ENCODE results near the gene ZCWPW1. TPM values are rescaled to one million over a fixed set of nuclear protein-coding genes. Genes with fewer than 3 reads are reported as not detected.

The ZCWPW1 gene
- total and polyA plus RNA-seq, 2 experiments from 2014 or later, result 2.2 to 3.3 TPM

- H3K4me2 ChIP-seq, result peak overlapping the region; percentile 97
- no peaks in the 10 kb centered on the region for H3K36me3 ChIP-seq (replicated peaks; ENCODE audit: insufficient read depth, low read depth)
- TF ChIP-seq EZH2 (IDR thresholded peaks at IDR 0.05; ENCODE audit: borderline replicate concordance) (no peak), EZH2phosphoT487 (IDR thresholded peaks at IDR 0.05; ENCODE audit: low read depth, severe bottlenecking, unreplicated experiment) (no peak)
- TF ChIP-seq, protein P1, sequence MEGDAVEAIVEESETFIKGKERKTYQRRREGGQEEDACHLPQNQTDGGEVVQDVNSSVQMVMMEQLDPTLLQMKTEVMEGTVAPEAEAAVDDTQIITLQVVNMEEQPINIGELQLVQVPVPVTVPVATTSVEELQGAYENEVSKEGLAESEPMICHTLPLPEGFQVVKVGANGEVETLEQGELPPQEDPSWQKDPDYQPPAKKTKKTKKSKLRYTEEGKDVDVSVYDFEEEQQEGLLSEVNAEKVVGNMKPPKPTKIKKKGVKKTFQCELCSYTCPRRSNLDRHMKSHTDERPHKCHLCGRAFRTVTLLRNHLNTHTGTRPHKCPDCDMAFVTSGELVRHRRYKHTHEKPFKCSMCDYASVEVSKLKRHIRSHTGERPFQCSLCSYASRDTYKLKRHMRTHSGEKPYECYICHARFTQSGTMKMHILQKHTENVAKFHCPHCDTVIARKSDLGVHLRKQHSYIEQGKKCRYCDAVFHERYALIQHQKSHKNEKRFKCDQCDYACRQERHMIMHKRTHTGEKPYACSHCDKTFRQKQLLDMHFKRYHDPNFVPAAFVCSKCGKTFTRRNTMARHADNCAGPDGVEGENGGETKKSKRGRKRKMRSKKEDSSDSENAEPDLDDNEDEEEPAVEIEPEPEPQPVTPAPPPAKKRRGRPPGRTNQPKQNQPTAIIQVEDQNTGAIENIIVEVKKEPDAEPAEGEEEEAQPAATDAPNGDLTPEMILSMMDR (IDR thresholded peaks at IDR 0.05; ENCODE audit: poor library complexity), result no peak
- no peak for DNase-seq (ENCODE audit: low spot score)
- no peaks in the 10 kb centered on the region for H3K9me3 ChIP-seq (ENCODE audit: low read depth)
- peaks cover 35% of the 10 kb centered on the region for H3K4me1 ChIP-seq (ENCODE audit: insufficient read depth)
- peaks cover 3% of the 10 kb centered on the region for H4K20me1 ChIP-seq (ENCODE audit: insufficient read depth, poor library complexity, severe bottlenecking)
- no peaks in the 10 kb centered on the region for H3K9me2 ChIP-seq (replicated peaks; ENCODE audit: insufficient read depth)
- no peak overlapping the region for H2AFZ ChIP-seq
- no peaks in the 10 kb centered on the region for H3K27me3 ChIP-seq
- peak overlapping the region; percentile 96 for H3K27ac ChIP-seq
- H3K4me3 ChIP-seq, result no peak overlapping the region
- peaks cover 54% of the 10 kb centered on the region for H3K79me2 ChIP-seq
- 89% methylated on average over 22 of the region's 22 CpGs for WGBS (ENCODE audit: low lambda C conversion rate, missing lambda C conversion rate)
Measured at GRCh38 chr7:100434297-100435144, 6.0 kb upstream of the ZCWPW1 start.

GRCh38 chr7:100433592-100434296 lies 5.2 kb upstream of the ZCWPW1 start:
- Histone ChIP-seq H3K27me3 (no peaks in the 10 kb centered on the region), H3K4me3 (no peak overlapping the region), H2AFZ (no peak overlapping the region), H3K9me2 (replicated peaks; ENCODE audit: insufficient read depth) (no peaks in the 10 kb centered on the region), H3K27ac (no peak overlapping the region), H3K79me2 (peaks cover 54% of the 10 kb centered on the region), H3K4me1 (ENCODE audit: insufficient read depth) (peaks cover 35% of the 10 kb centered on the region), H3K36me3 (replicated peaks; ENCODE audit: insufficient read depth, low read depth) (no peaks in the 10 kb centered on the region), H3K9me3 (ENCODE audit: low read depth) (no peaks in the 10 kb centered on the region), H4K20me1 (ENCODE audit: insufficient read depth, poor library complexity, severe bottlenecking) (peaks cover 3% of the 10 kb centered on the region), H3K4me2 (no peak overlapping the region)
- WGBS (ENCODE audit: low lambda C conversion rate, missing lambda C conversion rate), result 91% methylated on average over 10 of the region's 10 CpGs
- TF ChIP-seq, protein P1 (IDR thresholded peaks at IDR 0.05; ENCODE audit: poor library complexity), result no peak
- no peak for TF ChIP-seq EZH2phosphoT487 (IDR thresholded peaks at IDR 0.05; ENCODE audit: low read depth, severe bottlenecking, unreplicated experiment)
- DNase-seq (ENCODE audit: low spot score), result no peak

DNA sequence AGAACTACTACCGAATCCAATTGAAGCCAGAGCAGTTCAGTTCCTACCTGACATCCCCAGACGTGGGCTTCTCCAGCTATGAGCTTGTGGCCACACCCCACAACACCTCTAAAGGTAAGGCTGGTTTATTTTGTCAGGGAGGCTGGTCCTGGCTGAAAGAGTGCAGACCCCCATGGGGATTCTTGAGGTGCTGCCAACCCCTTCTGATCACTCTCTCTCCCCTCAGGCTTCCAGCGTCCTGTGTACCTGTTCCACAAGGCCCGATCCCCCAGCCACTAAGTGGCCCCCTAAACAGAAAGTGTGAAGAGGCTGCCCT lies 4.7 kb upstream of the ZCWPW1 start:
- Histone ChIP-seq H3K79me2 (peaks cover 54% of the 10 kb centered on the region), H3K27ac (no peak overlapping the region)
- 81% methylated on average over 4 of the region's 4 CpGs for WGBS (ENCODE audit: low lambda C conversion rate, missing lambda C conversion rate)

More for the DNA sequence above, 4.7 kb upstream of the ZCWPW1 start:
- TF ChIP-seq, protein P1 (IDR thresholded peaks at IDR 0.05; ENCODE audit: poor library complexity), result no peak
- TF ChIP-seq EZH2 (IDR thresholded peaks at IDR 0.05; ENCODE audit: borderline replicate concordance) (no peak), EZH2phosphoT487 (IDR thresholded peaks at IDR 0.05; ENCODE audit: low read depth, severe bottlenecking, unreplicated experiment) (no peak)
- H4K20me1 ChIP-seq (ENCODE audit: insufficient read depth, poor library complexity, severe bottlenecking), result peaks cover 3% of the 10 kb centered on the region
- H3K4me3 ChIP-seq, result no peak overlapping the region
- H3K4me2 ChIP-seq, result no peak overlapping the region
- peaks cover 35% of the 10 kb centered on the region for H3K4me1 ChIP-seq (ENCODE audit: insufficient read depth)
- no peaks in the 10 kb centered on the region for H3K9me3 ChIP-seq (ENCODE audit: low read depth)
- no peak for DNase-seq (ENCODE audit: low spot score)
- H3K36me3 ChIP-seq (replicated peaks; ENCODE audit: insufficient read depth, low read depth), result no peaks in the 10 kb centered on the region
- H3K27me3 ChIP-seq, result no peaks in the 10 kb centered on the region
- no peaks in the 10 kb centered on the region for H3K9me2 ChIP-seq (replicated peaks; ENCODE audit: insufficient read depth)
- H2AFZ ChIP-seq, result no peak overlapping the region
